ENCODE data around the gene C5.
"Not testable (repeated sequence)": the region's sequence is repeated elsewhere in the genome, so short reads cannot be mapped to it uniquely, and the experiment has no call there.

The C5 gene

GRCh38 chr9:120977321-120977720, 72.8 kb downstream of the C5 start:
- no peak for DNase-seq

GRCh38 chr9:120974921-120975320, 75.2 kb downstream of the C5 start:
- peak in 1 of 5 experiments; percentile 51 for DNase-seq

- no peak for DNase-seq
These were observed 75.9 kb downstream of the C5 start for GRCh38 chr9:120974181-120974580.

- DNase-seq: no peak
These were observed 78.1 kb downstream of the C5 start for GRCh38 chr9:120971938-120972337.

GRCh38 chr9:120971471-120971870, 78.6 kb downstream of the C5 start:
- DNase-seq: not testable (repeated sequence)

GRCh38 chr9:120970244-120970643, 79.8 kb downstream of the C5 start:
- DNase-seq: no peak

- DNase-seq: no peak
These were observed 84.1 kb downstream of the C5 start for GRCh38 chr9:120966013-120966369.

GRCh38 chr9:120965344-120966012, 84.6 kb downstream of the C5 start:
- DNase-seq: no peak

GRCh38 chr9:120961936-120962335, 88.1 kb downstream of the C5 start:
- no peak for DNase-seq

- DNase-seq: no peak
These were observed 90.1 kb downstream of the C5 start for GRCh38 chr9:120960001-120960400.

GRCh38 chr9:120956862-120957261, 93.2 kb downstream of the C5 start:
- no peak for DNase-seq

- DNase-seq: no peak
These were observed 98.0 kb downstream of the C5 start for GRCh38 chr9:120951960-120952618.

GRCh38 chr9:120950421-120951388, 99.4 kb downstream of the C5 start:
- DNase-seq: no peak

- DNase-seq: no peak
These were observed 100.8 kb downstream of the C5 start for GRCh38 chr9:120949290-120949689.

GRCh38 chr9:120948824-120949223, 101.3 kb downstream of the C5 start:
- no peak for DNase-seq

- DNase-seq: no peak
These were observed 102.9 kb downstream of the C5 start for GRCh38 chr9:120947222-120947621.

GRCh38 chr9:120946259-120946658, 103.8 kb downstream of the C5 start:
- no peak for DNase-seq

GRCh38 chr9:120944948-120945347, 105.1 kb downstream of the C5 start:
- no peak for DNase-seq

GRCh38 chr9:120944434-120944843, 105.6 kb downstream of the C5 start:
- DNase-seq: no peak

- no peak for DNase-seq
These were observed 107.7 kb downstream of the C5 start for GRCh38 chr9:120942186-120943001.

- DNase-seq: no peak
These were observed 108.9 kb downstream of the C5 start for GRCh38 chr9:120941046-120941770.

- no peak for DNase-seq
These were observed 109.5 kb downstream of the C5 start for GRCh38 chr9:120940573-120940972.
